GM15510 (cell line): ENCODE measurements around the gene SAPCD2.

Experiments used
- POLR2A ChIP-seq: IDR thresholded peaks from 3 replicates; pipeline ENCODE4 v1.6.1; 2011; ENCODE audit warnings: borderline replicate concordance; ENCODE audit not compliant: insufficient read length; ENCODE audit errors: extremely low read depth

SAPCD2 gene

DNA sequence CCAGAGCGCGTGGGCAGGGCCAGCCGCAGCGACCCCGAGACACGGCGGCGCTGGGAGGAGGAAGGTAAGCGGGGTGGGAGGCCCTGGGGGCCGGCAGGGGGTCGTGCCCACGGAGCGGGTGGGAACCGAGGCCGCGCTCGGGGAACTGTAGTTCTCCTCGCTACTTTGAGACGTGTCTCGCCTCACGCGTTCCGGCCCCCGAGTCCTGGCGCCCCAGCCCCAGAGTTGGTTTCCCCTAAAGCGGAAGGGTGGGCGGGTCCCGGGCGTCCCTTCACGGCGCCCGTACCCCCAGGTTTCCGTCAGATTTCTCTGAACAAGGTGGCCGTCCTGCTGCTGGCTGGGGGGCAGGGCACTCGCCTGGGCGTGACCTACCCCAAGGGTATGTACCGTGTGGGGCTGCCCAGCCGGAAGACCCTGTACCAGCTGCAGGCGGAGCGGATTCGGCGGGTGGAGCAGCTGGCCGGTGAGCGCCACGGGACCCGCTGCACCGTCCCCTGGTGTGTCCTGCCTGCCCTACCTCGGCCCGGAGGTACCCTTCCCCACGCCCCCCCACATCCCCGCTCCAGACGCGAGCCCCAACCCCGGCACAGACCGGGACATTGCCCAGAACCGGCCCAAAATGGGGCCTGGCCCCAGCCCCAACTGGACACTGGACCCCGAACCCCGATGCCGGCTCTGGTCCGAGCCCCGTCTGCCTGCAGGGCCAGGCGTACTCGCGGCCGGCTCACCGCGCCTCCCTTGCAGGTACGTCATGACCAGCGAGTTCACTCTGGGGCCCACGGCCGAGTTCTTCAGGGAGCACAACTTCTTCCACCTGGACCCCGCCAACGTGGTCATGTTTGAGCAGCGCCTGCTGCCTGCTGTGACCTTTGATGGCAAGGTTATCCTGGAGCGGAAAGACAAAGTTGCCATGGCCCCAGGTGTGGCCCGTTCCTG, 7.7 kb upstream of the SAPCD2 start:
- TF ChIP-seq POLR2A: no peak

DNA sequence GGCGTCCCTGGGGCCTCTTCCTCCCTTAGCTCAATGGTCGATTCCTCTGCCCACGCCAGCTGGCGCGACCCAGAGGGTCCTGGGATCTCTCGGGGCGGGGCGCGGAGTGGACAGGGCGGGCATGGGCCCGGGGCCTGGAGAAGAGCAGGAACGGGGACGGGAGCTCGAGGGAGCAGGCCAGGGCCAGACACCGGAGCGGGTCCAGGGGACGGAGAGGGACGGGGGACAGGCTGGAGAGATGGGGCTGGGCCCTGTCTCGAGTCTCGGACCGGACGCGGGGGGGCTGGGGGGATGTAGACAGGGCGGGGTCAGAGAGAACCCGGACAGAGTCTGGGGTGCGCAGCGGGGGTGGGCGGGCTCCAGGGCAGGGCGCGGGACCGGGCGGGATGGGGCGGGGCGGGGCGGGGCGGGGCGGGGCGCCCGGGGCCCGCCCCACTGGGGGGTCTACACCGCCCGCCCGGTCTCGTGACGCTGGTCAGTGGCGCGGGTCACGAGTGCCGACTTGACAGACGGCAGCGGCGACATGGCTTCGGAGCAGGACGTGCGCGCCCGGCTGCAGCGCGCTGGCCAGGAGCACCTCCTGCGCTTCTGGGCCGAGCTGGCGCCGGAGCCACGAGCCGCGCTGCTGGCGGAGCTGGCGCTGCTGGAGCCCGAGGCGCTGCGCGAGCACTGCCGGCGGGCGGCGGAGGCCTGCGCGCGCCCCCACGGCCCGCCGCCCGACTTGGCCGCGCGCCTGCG, 6.8 kb upstream of the SAPCD2 start, which contains the start of gene UAP1L1:
Gene UAP1L1, plus strand, starts transcription at position 508 of the 738 bp plus-strand sequence. Its CDS starts 16 bp downstream, at position 524.
- TF ChIP-seq POLR2A: peak; percentile 71

DNA sequence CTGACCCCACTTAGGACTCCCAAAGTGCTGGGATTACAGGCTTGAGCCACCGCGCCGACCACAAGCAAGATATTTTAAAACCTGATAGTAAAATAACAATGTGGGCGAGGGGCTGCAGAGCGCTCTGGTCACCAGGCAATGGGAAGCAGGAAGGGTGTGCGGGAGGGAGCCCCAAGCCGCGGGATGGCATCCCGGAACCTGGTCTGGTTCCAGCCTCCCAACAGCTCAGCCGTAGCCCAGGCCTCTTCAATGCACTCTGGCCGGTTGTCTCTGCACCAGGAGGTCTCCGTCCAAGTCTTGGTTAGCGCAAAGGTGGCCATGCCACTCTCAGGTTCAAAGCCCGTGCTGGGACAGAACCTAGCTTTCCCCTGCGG, 6.3 kb upstream of the SAPCD2 start:
- no peak for TF ChIP-seq POLR2A

DNA sequence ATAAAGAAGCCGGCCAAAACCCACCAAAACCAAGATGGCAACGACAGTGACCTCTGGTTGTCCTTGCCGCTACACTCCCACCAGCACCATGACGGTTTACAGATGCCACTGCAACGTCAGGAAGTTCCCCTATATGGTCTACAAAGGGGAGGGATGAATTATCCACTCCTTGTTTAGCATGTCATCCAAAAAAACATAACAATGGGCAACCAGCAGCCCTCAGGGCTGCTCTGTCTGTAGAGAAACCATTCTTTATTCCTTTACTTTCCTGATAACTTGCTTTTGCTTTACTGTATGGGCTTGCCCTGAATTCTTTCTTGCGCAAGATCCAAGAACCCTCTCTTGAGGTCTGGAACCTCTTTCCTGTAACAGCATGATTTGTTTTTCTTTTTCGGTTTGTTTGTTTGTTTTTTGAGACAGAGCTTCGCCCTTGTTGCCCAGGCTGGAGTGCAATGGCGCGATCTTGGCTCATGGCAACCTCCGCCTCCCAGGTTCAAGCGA, 5.0 kb upstream of the SAPCD2 start:
- no peak for TF ChIP-seq POLR2A

DNA sequence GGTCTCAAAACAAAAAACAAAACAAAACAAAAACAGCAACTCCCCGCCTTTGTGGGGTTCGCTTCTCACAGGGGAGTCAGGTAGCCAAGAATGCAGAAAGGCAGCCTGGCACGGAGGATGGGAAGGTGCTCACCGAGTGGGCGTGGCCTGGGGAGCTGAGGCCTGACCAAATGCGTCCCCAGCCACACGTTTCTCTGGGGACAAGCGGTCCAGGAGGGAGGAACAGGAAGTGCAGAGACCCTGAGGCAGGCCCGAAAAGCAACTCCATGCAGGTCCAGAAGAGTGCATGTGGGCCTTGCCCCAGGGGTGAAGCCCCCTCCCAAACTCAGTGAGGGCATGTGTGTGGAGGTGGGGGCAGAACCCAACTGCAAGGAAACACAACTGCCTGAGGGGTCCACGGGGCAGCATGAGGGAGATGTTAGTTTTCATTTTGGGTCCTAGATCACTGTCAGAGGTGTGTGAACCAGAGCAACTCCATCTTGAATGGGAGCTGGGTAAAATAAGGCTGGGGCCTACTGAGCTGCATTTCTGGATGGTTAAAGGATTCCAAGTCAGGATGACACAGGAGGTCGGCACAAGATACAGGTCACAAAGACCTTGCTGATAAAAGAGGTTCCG, 4.4 kb upstream of the SAPCD2 start:
- TF ChIP-seq POLR2A: no peak

DNA sequence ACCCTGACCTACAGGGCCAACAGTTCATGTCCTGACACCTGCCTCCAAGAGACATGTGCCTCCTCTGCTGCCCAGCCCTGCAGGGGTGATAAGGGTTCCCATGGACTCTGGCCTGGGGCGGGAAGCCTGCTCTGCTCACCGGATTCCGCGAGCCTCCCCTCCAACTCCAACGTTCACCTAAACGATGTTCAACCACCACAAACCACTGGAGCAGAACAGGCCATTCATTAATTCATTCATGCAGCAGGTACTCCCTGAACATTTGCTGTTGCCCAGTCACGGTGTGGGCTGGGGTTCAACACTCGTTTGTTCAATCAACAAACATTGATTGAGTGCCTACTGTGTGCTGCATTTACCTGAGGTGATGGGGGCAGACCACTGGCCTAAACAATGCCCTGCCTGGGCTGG, 3.6 kb upstream of the SAPCD2 start:
- no peak for TF ChIP-seq POLR2A

DNA sequence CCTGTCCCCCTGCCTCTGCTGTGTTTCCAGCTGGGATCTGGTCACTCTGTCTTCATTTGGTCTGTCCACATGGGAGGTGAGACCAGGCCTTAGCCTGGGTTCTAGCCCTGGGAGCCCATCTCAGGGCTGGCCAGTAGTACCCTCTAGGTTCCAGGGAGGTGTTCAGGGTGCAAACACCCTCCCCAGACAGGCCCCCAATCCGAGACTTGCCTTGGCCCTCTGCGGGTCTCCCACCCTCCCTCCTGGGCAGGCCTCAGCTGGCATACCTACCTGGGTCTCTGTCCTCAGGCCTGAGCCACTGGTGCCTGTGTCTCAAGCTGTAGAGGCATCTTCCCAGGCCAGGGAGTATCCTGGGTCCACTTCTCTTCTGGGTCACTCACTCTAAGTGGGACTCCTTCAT, 925 bp upstream of the SAPCD2 start:
- TF ChIP-seq POLR2A: no peak

DNA sequence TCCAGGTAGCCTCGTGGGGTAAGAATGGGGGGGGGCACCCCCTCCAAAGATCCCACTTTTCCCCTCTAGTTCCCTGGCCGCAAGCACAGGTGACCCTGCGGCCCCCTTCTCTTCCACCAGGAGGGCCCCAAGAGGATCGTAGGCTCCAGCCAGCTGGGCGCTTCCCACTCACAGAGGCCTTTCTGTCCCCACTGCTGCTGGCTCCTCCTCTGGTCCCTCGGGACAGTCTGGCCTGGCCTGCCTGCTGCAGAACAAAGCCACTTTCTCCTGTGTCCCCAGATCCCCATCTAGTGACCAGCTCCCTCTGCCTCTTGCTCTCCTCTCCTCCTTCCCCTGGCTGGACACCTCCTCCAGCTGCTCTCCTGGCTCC, 534 bp upstream of the SAPCD2 start:
- TF ChIP-seq POLR2A: no peak

DNA sequence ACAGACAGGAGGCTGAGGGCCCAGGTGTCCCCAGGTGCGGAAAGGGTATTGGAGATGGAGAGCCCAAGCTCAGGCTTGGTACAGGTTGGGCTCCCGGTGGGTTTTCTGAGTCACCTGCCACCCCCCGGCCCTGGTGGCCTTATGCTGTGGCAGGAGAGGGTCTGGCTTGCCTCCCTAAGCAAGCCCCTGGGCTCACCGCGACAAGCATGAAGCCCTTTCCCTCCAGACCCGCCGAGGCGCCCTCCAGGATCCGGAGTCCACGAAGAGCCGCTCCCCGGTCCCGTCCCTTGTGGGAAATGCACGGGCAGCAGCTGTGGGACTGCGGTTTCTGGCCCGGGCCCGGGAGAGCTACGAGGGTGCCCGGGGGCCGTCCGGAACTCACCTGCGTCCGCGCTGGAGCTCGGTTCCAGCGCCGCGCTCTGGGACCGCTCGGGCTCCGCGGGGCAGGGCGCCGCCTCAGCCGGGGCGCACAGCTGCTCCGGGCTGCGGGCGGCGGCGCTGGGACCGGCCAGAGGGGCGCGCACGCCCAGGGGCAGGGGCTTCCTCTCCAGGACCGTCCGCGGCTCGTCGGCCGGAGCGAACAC, 757 bp downstream of the SAPCD2 start:
- no peak for TF ChIP-seq POLR2A

DNA sequence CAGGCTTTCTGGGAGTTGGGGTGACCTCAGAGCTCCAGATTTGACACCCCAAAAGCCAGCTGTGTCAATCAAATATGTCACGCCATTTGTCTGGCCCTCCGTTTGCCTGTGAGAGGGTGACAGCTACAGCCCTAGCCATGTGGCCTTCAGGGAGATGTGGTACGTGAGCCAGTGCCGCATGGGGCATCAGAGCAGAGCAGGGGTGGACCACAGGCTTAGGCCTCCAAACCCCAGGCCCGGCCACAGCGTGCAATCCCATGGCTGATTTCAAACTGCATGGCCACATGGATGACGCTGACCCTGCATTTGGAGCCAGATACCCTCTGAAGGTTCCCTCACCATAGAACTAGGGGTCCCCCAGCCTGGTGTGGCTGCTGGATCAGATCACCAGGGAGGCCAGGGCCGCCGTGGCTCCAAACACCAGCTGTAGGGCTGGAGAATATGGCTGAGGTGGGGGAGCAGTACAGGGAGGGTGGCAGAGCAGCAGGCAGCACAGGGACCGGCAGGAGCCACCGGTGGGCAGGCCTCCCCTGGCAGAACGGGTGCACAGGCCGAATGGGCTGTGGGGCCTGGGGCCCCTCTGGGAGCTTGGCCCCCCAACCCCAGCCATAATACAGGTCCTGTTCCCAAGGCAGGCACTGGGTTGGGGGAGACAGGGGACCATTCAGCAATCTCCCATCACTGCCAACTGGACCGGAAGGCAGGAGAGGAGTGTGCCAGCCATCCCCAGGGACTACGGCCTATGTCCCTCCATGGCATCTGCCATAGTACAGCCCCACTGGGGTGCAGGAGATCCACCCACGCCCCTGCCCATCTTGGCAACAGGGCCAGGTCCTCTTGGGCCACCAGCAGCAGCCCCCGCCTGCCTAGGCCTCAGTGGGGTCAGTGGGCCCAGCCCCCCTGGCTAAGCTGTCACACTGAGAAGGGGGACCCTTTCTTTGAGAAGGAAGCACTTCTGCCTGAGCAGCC, 1.5 kb downstream of the SAPCD2 start:
- TF ChIP-seq POLR2A: no peak

DNA sequence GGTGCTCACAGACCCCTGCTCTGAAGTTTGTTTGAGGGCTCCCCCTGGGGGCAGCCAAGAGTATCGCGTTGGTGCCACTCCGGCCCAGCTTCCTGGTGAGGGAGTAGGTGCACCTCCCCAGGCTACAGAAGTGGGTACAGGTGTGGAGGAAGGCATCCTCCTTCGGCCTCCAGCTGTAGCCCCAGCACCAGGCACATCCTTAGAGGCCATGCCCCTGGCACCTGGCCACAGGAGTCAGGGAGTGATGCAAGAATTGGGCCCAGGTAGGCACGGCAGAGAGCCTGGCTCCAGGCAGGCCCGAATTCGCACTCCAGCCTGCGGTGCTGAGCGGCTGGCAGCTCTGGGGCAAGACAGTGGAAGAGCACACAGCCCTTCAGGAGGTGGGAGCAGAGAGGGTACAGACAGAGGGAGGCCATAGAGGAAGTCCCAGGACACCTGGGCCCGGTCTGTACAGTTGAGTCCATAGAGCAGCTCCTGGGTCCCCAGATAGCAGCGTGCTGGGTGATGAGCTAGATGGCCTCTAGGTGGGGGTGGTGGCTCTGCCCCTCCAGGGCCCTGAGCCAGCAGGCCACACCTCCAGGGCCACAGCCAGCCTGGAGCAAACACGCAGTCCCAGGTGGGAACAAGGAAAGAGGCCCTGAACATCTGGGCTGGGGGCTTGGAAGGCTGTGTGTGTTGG, 2.4 kb downstream of the SAPCD2 start:
- no peak for TF ChIP-seq POLR2A

DNA sequence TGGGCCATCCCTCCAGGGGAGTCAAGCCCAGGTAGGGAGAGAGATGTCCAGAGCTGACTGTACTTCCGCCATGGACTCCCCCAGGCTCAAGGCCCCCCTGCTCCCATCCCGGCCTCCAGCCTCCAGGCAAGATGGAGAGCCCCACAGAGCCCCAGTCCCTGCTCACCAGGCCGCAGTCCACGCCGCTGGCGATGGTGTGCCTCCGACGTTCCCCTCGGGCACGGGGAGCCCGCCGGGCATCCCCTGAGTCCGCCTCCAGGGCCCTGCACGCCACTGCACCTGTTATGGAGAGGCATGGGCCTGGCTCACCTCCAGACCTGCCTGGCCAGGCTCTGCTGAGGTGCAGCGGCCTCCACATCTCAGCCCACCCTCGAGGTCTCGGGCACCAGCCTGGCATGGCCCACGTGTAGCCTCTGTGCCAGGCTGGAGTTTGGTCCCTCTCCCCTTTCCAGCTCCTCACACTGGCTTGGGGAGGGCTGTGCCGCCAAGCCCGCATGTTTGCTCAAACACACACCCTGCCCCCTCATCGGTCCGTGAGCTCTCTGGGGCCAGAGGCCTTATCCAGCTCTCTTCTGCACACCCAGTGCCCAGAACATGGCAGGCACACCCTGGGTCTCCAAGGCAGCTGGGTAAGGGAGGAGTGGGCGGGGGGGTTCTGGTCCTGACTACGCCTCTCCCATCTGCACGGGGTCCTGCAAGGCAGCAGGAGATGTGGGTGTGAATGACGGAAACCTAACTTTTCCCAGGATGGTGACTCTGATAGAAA, 4.1 kb downstream of the SAPCD2 start:
- TF ChIP-seq POLR2A: no peak

DNA sequence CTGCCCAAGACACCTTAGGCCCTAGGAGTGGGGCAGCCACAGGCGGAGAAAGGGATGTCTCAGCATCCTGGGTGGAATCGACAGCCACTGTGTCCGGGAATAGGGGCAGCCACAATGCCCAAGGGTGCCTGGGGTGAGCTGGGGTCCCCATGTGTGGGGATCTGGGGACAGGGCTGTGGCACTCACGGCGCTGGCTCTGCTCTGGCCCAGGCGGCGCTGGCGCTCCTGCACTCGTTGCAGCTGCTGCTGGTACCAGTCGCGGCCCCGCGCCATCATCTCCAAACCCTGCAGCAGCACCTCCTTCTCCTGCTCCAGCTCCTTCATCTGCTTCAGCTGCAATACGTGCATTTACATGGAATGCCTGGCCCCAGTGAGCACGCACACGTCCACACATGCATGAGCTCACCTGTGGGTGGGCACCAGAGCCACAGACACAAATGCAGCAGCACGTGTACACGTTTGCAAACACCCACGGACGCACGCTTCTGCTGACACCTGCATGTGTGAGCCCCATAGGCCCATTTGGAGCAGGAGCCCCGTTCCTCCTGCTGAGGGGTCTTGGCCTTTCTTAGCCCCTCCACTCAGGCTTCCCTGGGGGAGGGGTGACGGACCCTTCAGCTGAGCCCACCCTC, 4.9 kb downstream of the SAPCD2 start:
- TF ChIP-seq POLR2A: no peak

DNA sequence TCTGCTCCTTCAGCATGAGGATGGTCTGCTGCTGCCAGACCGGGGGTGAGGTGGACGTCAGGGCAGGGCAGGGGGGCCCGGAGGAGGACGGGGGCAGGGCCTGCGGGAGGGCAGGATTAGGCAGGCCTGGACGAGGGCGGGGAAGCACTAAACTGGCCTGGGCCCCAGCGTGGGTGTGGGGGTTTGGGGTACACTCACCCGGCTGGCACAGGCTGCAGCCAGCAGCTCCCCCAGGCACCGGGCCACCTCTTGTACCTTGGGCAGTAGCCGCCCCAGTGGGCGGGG, 5.5 kb downstream of the SAPCD2 start:
- TF ChIP-seq POLR2A: no peak
